GM10266 (cell line): ENCODE measurements around the gene TPST2.
"Not testable (repeated sequence)": the region's sequence is repeated elsewhere in the genome, so short reads cannot be mapped to it uniquely, and the experiment has no call there.

Experiments
- DNase-seq: peaks from one replicate; pipeline ENCODE4 v3.0.0; 2012; ENCODE audit errors: extremely low spot score
- TF ChIP-seq, protein P1 (sequence below): IDR thresholded peaks from 2 replicates; pipeline ENCODE4 v1.5.1; 2012; ENCODE audit warnings: mild to moderate bottlenecking, low read depth; ENCODE audit not compliant: control insufficient read depth, insufficient read depth; ENCODE audit errors: missing control alignments

TPST2 gene

DNA sequence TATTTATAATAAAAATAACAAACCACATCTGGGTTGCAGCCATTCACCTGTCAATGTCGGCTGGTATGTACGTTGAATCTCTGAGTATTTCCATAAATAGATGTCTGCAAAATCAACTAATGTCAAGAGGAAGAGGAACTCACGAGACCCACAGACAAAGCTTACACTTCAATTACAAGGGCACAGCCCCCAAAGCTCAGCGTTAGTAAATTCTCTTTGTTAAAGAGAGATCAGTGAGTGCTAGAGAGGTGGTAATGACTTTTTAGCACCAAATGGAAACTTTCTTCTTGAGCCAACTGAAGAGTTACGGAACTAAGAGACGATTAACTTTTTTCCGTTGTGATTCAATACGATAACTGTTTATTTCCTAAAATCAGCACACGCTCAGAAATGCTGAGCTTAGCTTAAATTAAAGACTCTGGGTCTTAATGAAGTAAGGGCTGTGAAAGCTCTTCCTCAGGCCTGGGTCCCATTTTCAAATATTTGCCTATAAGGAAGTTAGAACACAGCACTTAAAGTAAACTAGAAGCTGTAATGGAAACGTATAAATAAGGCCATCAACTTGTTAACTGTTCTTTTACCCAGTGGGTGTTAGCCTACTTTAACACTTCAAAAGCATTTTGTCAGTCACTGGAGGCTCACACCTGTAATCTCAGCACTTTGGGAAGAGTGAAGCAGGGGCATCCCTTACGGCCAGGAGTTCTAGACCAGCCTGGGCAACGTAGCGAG is 54.9 kb downstream of the TPST2 start:
- DNase-seq: peak; percentile 60
- TF ChIP-seq, protein P1, sequence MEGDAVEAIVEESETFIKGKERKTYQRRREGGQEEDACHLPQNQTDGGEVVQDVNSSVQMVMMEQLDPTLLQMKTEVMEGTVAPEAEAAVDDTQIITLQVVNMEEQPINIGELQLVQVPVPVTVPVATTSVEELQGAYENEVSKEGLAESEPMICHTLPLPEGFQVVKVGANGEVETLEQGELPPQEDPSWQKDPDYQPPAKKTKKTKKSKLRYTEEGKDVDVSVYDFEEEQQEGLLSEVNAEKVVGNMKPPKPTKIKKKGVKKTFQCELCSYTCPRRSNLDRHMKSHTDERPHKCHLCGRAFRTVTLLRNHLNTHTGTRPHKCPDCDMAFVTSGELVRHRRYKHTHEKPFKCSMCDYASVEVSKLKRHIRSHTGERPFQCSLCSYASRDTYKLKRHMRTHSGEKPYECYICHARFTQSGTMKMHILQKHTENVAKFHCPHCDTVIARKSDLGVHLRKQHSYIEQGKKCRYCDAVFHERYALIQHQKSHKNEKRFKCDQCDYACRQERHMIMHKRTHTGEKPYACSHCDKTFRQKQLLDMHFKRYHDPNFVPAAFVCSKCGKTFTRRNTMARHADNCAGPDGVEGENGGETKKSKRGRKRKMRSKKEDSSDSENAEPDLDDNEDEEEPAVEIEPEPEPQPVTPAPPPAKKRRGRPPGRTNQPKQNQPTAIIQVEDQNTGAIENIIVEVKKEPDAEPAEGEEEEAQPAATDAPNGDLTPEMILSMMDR: no peak

DNA sequence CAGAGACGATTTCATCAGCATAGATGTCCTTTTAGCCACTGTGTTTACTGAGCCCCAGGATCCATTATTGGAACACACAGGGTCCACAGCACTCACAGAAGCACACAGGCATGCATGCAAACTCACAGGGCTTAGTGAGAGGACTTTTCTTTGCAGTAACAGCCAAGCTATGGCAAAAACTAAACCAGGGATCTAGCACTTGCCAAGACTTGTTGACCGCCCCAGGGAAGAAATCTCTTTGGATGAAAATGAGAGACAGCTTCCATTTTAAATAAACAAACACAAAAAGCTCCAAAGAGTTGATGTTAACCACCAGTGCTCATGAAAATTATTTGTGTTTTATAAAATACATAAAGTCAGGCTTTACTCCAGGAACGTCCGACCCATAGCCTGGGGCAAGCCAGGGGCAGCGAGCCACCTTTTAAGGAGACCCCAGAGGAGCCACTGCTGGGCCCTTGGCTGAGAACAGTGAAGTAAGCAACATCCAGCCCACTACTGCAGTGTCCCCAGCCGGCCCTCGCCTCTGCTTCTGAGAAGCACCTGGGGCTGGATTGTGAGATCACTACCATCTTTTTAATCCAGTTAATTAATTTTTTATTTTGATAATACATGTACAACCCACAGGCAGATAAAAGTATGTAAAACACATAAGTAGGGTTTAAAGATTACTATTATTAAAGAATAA is 55.6 kb downstream of the TPST2 start:
- TF ChIP-seq, protein P1: no peak
- DNase-seq: no peak

- DNase-seq: no peak
- TF ChIP-seq, protein P1: no peak
These were observed 60.6 kb downstream of the TPST2 start for GRCh38 chr22:26529345-26529744.

DNA sequence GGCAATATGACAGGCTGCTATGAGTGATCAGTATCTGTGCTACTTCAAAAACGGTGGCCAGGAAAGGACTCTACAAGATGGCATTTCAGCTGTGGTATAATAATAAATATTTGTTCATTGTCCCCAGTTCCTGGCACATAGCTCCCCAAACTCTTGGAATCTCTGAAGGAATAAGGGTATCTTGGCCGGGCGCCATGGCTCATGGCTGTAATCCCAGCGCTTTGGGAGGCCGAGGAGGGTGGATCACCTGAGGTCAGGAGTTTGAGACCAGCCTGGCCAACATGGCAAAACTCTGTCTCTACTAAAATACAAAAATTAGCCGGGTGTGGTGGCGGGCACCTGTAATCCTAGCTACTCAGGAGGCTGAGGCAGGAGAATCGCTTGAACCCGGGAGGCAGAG is 61.4 kb downstream of the TPST2 start:
- DNase-seq: not testable (repeated sequence)

GRCh38 chr22:26527574-26528465 is 62.1 kb downstream of the TPST2 start:
- TF ChIP-seq, protein P1: no peak
- no peak for DNase-seq

- DNase-seq: no peak
- TF ChIP-seq, protein P1: no peak
These were observed 62.8 kb downstream of the TPST2 start for GRCh38 chr22:26527167-26527566.

DNA sequence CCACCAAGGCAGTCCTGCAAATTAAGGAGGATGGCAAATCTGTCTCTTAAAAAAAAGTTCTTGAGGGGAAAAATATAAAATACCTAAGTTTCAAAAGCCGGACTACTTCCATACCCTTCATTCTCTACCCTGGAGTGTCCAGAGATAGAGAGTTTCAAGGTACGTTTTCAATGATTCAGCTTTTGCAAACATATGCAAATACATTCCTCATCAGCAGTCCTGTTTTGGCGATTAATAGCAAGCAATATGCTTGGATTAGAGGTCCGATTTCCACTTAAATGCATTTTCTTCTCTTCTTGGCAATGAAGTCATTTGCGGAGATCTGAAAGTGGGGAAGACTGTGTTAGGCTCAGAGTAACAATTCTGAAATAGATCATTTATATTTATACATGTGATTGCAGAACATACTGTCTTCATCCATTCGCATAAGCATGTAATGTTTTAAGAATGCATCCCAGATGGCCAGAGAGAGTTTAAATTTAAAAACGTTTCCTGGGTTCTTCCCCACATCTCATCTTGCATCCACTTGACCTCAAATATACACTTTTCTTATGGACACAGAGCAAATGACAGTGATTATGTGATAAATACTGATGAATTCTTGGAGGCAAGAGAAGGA is 63.9 kb downstream of the TPST2 start:
- no peak for DNase-seq
- TF ChIP-seq, protein P1: no peak
